ENCODE data around the gene CHMP1A.

CHMP1A gene

DNA sequence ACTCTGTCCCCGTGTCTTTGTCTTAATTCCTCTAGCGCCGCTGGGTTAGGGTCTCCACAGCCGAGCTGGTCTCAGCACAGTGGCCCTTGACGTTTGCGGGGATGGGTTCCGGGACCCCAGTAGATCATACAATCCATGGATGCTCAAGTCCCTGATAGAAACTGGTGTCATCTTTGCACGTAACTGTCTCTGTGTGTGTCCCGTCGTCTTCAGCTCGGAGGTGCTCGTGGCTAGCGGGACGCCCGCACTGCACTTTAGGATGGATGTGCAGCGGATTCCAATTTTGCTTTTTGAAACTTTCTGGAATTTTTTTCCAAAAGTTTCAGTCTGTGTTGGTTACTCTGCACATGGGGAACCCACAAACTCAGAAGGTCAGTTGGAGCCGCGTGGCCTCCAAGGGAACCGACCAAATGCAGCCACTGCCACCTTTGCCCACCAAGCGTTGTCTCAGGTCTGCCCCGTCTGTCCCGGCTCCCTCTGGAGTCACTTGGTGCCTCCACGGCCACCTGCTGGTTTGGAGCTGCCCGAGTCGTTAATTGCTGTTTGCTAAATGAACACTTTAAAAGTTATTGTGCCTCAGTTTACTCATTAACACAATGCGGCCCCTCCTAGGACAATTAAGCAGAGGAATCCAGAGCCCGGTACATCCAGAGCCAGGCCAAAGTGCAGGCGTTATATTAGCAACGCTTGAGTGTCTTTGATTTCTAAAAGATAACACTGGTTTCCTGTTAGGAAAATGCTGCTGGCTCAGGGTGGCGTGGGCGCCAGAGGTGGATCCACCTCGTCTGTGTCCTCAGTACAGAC, 49.4 kb downstream of the CHMP1A start:
- no peak for FAIRE-seq

DNA sequence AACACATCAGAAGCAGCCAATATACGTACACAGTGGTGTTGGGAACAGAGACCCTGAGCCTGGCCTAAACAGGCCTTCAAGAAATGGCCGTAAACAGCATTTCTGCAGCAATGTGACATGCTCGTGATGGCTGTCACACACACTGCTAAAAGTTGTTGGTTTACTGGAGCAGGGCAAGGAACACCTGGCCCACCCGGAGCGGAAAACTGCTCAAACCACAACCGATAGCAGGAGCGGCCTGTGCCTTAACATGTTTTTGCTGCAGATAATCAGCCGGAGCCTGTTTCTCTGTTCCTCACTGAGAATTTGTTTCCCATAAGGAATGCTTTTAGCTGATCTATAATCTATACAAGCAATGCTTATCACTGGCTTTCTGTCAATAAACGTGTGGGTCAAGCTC, 50.1 kb downstream of the CHMP1A start:
- DNase-seq (ENCODE audit: insufficient read length, low spot score) (no peak), FAIRE-seq (no peak)

More for the DNA sequence above, 49.4 kb downstream of the CHMP1A start:
- no peak for DNase-seq (ENCODE audit: insufficient read length, low spot score)

DNA sequence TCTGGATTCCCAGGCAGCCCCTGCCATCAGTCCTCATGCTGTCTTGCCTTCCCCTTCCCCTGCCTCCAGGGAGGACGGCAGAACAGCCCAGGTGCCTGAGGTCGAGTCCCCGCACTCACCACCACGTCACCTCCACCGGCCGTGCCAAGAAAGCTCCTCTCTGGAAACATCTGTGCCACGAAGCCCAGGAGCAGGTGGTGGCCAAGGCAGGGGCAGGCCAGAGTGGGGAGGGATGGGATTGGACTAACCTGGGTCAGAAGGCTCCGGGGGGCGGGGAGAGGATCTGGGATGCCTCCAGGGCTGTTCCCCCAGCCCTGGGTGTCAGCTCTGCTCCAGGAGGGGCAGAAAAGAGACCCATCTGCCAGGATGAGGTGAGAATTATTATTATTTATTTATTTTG, 51.5 kb downstream of the CHMP1A start:
- FAIRE-seq (no peak), DNase-seq (ENCODE audit: insufficient read length, low spot score) (no peak)

DNA sequence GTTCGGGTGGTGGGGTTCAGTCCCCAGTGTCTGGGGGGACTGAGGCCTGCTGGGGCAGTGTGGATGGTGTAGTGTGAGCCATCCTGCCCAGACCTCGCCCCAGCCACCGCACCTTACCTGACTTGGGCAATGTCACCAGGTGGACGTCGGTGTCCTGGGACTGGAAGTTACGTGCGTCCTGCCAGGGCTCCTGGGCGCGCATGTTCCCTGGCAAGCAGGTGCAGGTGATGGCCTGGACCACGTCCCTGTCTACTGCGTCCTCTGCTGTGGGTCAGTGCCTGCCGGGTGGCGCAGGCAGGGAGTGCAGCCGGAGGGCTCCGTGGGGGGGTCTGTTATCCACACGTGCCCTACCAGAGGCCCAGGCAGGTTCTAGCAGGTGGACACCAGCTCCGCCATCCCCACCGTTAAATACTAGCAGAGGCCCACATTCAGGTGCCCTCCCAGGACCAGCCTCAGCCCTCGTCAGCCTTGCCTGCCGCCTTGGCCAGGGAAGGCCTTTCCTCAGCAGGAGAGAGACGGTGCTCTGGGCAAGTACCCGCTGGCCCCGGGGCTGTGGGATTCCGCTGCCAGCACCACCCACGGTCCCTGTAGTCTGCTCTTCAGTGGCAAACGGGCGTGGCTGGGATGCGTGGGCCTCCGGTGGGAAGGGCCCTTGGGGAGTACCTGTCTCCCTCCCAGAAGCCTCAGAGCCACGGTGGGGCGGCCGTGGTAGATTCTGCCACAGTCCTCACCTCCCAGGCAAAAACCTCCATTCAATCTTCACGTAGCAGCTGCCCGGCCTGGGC, 52.1 kb downstream of the CHMP1A start:
- FAIRE-seq (no peak), DNase-seq (ENCODE audit: insufficient read length, low spot score) (no peak)

DNA sequence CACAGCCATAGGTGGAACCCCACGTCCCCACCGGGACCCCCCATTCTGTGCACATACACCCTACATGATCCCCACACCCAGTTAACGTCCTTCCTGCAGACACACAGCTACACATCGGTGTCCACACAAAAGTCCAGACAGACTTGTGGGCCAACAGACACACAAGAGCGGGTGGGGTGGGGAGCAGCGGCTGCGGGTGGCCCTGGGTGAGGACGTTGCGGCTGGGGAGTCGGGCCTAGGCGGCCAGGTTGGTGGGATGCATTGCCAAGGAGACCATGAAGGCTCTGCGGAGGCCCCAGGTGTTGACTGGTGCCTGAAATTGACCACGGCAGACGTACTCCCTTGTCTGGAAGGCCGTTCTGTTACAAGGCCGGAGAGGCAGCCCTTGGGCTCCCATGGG, 52.7 kb downstream of the CHMP1A start:
- DNase-seq (ENCODE audit: insufficient read length, low spot score) = no peak
- no peak for FAIRE-seq

DNA sequence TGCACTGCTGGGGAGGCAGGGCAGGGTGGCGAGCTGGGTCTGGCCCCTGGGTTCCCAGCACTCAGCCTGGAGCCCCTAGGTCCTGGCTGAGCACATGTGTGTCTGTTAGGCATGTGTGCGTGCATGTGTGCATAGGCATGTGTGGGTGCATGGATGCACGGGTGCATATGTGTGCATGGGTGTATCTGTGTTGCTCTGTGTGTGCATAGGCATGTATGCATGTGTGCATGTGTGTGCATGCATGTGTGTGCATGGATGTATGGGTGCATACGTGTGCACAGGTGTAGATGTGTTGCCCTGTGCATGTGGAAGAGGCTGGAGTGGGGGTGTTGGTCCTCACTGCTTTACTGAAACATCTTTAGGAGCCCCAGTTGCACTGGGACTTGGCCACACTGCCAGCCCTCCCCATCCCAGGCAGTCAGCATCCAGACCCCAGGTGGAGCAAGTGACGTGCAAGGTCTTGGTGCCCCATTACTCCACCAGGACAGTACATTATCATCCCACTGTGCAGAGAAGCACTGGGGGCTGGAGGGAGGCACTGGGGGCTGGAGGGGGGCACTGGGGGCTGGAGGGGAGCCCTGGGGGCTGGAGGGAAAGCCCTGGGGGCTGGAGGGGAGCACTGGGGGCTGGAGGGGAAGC, 54.4 kb downstream of the CHMP1A start:
- no peak for DNase-seq (ENCODE audit: insufficient read length, low spot score)

DNA sequence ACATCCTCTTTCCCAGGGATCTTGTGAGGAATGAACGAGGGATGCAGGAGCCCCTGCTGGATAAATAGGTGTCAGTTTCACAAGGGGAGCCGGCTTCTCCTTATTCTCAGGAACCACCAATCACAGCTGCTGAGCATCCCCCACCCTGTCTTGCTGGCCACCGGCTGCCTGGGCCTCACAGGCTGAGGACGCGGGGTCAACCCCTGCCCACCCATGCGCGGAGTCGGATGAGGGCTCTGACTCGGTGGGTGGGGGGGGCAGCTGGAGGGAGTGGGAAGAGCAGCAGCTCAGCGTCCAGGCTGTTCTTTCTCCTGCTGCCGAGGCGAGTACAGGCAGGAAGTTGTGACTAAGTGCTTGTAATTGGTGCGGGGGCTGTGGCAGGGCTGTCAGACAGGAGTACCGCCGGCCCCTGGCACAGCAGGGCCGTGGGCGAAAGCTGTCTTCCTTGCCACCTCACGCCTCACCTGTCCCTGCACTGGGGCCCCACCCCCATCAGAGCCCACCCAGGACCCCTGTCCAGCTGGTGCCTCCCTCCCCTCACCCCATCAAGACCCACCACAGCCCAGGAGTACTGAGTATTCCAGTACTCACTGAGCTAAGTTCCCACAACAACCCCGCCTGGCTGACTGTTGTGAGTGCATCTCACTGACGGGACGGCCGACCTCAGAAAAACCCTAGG, 55.1 kb downstream of the CHMP1A start:
- no peak for DNase-seq (ENCODE audit: insufficient read length, low spot score)
- no peak for FAIRE-seq

More for the DNA sequence above, 54.4 kb downstream of the CHMP1A start:
- FAIRE-seq = no peak

DNA sequence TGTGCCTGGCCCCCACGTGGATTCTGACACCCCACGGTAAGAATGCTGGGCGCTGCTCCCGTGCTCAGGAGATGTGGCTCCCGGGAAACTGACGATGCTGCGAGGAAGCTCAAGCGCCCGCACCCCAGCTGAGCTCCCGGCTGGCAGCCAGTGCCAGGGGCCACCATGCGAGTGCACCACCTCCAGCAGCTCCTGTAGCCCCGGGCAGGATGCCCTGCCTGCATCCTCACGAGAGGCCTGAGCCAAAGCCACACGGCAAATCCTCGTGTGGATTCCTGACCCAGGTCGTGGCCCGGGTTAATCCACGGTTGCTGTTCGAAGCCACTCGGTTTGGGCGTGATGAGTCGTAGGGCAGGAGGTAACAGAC, 55.6 kb downstream of the CHMP1A start:
- FAIRE-seq (no peak), DNase-seq (ENCODE audit: insufficient read length, low spot score) (no peak)

DNA sequence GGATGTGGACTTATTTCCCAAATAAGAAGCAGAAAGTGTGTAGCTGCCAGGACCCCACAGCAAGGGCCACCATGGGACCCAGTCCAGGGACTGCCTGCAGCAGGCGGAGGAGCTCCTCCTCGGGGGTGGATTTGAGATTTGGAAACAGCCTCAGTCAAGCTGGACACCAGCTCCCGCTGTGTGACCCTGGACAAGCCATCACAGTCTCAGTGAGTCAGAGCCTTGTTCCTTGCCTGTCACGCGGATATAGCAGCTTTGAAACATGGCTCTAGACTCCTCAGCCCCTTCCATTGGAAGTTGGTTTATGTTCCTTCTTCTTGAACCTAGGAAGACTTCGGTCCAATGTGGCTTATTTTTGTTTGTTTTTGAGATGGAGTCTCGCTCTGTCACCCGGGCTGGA, 56.6 kb downstream of the CHMP1A start:
- no peak for DNase-seq (ENCODE audit: insufficient read length, low spot score)
- no peak for FAIRE-seq

DNA sequence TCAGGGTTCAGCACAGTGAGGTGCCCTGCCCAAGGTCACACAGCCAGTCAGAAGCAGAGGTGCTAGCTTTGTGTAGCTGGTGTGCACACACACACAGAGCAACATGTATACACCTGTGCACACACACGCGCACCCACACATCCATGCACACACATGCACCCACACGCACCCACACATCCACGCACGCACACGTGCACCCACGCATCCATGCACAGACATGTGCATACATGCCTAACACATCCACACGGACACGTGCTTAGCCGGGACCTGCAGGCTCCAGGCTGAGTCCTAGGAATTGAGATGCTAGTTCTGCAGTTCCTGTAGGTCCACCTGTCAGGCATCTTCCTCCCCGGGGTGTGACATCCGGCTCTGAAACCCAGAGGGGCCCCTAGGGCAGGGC, 57.1 kb downstream of the CHMP1A start:
- DNase-seq (ENCODE audit: insufficient read length, low spot score) = no peak
- no peak for FAIRE-seq

DNA sequence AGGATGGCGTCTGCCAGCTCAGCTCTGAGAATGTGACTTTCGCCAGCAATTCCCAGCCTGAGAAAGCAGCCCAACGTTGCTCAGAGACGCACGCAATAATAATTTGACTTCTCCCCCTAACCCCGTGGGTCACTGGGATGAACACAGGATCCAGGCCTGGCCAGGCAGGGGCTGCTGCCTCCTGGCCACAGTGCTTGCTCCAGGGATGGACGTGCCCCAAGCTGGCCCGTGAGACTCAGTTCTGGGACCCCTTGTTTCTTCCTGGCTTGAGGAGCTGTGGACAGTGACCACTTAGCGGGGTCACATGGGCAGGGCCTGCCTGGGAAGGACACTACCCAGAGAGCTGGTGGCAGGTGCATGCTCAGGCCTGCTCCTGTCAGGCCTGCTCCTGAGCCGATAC, 57.6 kb downstream of the CHMP1A start:
- DNase-seq (ENCODE audit: insufficient read length, low spot score) (no peak), FAIRE-seq (no peak)

DNA sequence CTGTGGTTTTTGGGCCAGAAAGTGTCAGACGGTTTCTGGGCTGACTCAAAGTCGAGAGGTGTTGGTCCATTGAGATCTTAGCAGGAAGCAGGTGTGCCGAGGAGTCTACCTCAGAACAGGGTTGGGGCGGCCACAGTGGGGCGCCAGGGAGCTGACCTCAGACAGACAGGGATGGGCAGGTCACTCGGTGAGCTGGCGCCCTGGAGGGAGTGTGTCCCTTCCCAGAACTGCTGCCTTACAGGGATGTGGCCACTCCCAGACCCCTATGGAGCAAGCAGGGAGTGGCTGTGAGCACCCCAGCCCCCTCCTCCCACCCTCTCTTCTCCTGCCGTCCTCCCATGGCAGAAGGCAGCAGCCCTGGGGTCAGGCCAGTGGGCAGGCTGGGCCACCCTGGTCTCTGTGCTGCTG, 58.1 kb downstream of the CHMP1A start:
- no peak for DNase-seq (ENCODE audit: insufficient read length, low spot score)
- FAIRE-seq = no peak

DNA sequence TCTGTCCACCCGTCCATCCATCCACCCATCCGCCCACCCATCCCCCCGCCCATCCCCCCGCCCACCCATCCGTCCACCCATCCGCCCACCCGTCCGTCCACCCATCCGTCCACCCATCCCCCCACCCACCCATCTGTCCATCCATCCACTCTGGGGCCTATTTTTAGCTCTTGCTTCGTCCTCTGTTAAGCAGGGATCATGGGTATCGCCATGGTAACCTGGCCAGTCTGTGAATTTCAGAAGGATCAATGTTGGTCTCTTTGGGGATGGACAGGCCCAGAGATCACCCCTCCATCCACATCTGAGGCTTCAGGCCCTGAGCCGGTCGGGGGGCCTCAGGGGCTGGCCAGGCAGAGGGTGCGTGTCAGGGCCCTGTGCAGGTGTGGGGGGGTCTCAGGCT, 59.3 kb downstream of the CHMP1A start:
- DNase-seq (ENCODE audit: insufficient read length, low spot score) (no peak), FAIRE-seq (no peak)

DNA sequence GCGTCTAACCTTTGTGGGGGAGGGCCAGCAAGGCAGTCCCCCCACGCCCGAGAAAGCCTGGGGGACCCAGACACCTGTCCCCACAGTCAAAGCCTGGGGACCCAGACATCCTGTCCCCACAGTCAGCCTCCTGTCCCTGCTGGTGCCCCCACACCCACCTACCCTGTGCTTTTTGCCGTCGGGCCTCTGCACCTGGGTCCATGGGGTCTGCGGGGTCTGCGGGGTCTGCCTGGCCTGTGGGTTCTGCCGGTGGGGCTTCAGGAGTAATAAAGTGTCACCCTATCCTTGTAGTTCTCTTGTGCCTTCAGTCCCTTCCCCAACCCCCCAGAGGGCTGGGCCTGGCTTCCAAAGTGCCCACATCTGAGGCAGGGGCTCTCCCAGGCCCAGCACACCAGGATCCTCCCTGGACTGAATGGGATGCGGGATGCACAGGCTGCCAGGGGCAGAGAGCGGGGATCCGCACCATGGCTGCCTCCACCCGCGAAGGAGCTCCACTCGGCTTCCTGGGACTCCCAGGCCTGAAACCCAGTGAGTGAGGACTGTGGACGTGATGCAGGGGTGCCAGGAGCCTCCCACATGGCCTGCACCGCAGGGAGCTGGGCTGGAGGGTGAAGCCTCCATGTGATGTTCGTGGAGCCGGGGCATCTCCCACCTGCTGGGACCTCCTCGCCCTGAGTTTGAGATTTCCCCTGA, 60.4 kb downstream of the CHMP1A start:
- FAIRE-seq = no peak
- DNase-seq (ENCODE audit: insufficient read length, low spot score) = no peak

DNA sequence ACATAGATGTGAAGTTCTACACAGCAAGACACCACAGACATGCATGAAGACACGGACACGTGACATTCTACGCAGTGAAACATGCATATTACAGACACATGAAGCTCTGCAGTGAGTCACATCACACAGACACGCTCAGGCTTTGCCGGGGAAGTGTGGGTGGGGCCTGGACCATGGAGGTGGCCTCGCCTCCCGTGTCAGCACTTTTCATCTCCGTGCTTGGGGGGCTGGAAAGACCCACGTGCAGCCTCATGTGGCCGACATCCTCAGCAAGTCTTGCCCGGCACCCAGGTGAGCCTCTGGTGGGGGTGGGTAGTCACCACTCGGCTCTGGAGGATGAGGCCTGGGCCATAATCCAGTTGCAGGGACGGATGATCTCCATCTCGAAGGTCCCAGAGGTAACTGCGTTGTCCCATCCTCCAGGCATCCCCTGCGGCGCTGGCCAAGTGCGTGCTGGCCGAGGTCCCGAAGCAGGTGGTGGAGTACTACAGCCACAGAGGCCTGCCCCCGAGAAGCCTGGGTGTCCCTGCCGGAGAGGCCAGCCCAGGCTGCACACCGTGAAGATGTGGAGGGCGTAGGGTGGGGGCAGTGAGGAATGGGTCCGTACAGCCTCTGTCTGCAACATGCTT, 61.3 kb downstream of the CHMP1A start:
- FAIRE-seq (no peak), DNase-seq (ENCODE audit: insufficient read length, low spot score) (no peak)

DNA sequence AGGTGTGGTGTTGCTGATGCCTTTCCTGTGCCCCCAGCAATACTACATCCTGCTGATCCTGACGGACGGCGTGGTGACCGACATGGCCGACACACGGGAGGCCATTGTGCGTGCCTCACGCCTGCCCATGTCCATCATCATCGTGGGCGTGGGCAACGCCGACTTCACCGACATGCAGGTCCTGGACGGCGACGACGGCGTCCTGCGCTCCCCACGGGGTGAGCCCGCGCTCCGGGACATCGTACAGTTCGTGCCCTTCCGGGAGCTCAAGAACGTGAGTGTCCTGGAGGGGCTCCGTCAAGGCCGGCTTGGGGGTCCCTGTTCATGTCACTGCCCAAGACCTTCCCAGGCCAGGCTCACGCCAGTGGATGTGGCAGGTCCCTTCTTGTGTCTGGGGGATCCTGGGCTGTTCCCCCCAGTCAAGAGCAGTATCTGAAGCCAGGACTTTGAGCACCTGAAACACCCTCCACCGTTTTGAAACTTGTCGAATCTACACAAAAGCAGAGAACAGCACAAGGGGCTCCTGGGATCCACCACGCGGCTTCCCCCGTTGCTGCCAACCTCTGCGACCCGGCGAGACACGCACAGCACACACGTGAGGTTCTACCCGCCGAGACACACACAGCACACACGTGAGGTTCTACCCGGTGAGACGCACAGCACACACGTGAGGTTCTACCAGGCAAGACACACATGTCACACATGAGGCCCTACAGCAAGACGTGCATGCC, 62.0 kb downstream of the CHMP1A start:
- no peak for DNase-seq (ENCODE audit: insufficient read length, low spot score)
- no peak for FAIRE-seq

Measured in GM19239 (cell line).